ENCODE data around the gene TBX19. TPM values are rescaled to one million over a fixed set of nuclear protein-coding genes. Genes with fewer than 3 reads are reported as not detected.
A peak's percentile ranks its signal among the peaks of the same experiment; 100 is the strongest.

The TBX19 gene
- total and polyA plus RNA-seq, 4 donors: 1.0 to 3.6 (median 1.7) TPM

DNA sequence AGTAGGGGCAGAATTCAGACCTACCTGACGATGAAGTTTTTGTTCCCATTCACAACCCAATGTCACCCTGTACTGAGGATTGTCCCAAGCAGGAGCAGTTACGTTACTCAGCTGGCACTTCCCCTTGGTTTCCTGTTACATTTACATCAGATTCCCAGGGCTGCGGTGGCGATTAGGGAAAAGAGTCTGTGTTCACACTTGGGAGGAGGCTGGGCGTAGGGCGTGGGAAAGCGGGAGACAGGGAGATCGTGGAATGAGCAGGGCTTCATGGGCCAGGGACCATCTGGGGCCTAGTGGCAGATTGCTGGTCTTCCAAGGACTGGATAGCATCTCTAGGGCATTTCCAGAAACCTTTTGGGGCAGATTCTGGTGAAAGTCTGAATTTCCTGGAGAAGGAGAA lies 39.0 kb downstream of the TBX19 start:
- ATAC-seq (ENCODE audit: insufficient read depth, low FRiP score): no peak
- H3K9ac ChIP-seq (ENCODE audit: insufficient read depth in 1 of 2, low read length in 2 of 2): no peak overlapping the region
- peaks cover 0 to 24% (median 0%) of the 10 kb centered on the region in 5 donors for H3K4me1 ChIP-seq (ENCODE audit: control insufficient read depth in 5 of 5, insufficient read depth in 5 of 5, low read length in 5 of 5)
- no peaks in the 10 kb centered on the region for H3K27me3 ChIP-seq (ENCODE audit: control insufficient read depth in 3 of 3, insufficient read depth in 3 of 3, low read length in 2 of 3)
- TF ChIP-seq, protein P1, sequence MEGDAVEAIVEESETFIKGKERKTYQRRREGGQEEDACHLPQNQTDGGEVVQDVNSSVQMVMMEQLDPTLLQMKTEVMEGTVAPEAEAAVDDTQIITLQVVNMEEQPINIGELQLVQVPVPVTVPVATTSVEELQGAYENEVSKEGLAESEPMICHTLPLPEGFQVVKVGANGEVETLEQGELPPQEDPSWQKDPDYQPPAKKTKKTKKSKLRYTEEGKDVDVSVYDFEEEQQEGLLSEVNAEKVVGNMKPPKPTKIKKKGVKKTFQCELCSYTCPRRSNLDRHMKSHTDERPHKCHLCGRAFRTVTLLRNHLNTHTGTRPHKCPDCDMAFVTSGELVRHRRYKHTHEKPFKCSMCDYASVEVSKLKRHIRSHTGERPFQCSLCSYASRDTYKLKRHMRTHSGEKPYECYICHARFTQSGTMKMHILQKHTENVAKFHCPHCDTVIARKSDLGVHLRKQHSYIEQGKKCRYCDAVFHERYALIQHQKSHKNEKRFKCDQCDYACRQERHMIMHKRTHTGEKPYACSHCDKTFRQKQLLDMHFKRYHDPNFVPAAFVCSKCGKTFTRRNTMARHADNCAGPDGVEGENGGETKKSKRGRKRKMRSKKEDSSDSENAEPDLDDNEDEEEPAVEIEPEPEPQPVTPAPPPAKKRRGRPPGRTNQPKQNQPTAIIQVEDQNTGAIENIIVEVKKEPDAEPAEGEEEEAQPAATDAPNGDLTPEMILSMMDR (IDR thresholded peaks at IDR 0.05; ENCODE audit: control extremely low read depth, extremely low read depth): no peak
- no peak overlapping the region for H3K27ac ChIP-seq (ENCODE audit: low read depth in 1 of 2, low read length in 1 of 2)
- peaks cover 0 to 3% (median 0%) of the 10 kb centered on the region in 4 donors for H3K9me3 ChIP-seq (ENCODE audit: control insufficient read depth in 4 of 4, insufficient read depth in 3 of 4, low read length in 3 of 4)
- peaks cover 0 to 3% (median 0%) of the 10 kb centered on the region in 4 donors for H3K36me3 ChIP-seq (ENCODE audit: control insufficient read depth in 4 of 4, insufficient read depth in 4 of 4, low read length in 4 of 4)
- no peak for DNase-seq
- no peak overlapping the region for H3K4me3 ChIP-seq
- 55 to 81% methylated on average over 8 of the region's 8 CpGs for WGBS, 2 donors

DNA sequence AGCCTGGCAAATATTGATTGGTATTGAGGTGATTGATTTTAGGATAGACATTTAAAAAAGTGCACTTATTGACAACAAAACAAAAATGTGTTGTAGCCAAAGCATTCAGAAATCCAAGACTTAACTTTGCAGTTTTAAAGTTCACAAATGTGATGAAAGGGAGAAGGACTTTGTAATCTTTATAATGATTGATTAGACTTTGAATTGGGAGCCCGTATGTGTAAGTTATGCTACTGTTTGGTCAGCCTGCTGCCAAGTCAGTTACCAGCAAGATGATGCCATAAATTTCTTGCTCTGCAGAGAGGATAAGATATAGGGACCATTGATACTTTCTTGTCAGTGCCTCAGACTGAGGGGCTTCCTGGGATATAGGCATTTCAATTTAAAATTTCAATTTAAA lies 39.5 kb downstream of the TBX19 start:
- H3K4me1 ChIP-seq (ENCODE audit: control insufficient read depth in 5 of 5, insufficient read depth in 5 of 5, low read length in 5 of 5): peaks cover 0 to 24% (median 0%) of the 10 kb centered on the region in 5 donors
- peaks cover 0 to 3% (median 0%) of the 10 kb centered on the region in 4 donors for H3K36me3 ChIP-seq (ENCODE audit: control insufficient read depth in 4 of 4, insufficient read depth in 4 of 4, low read length in 4 of 4)
- TF ChIP-seq, protein P1 (IDR thresholded peaks at IDR 0.05; ENCODE audit: control extremely low read depth, extremely low read depth): no peak
- no peak overlapping the region for H3K27ac ChIP-seq (ENCODE audit: low read depth in 1 of 2, low read length in 1 of 2)
- H3K9ac ChIP-seq (ENCODE audit: insufficient read depth in 1 of 2, low read length in 2 of 2): no peak overlapping the region
- no peak overlapping the region for H3K4me3 ChIP-seq
- no peaks in the 10 kb centered on the region for H3K27me3 ChIP-seq (ENCODE audit: control insufficient read depth in 3 of 3, insufficient read depth in 3 of 3, low read length in 2 of 3)
- 81 to 83% methylated on average over 1 of the region's 1 CpG for WGBS, 2 donors
- H3K9me3 ChIP-seq (ENCODE audit: control insufficient read depth in 4 of 4, insufficient read depth in 3 of 4, low read length in 3 of 4): peaks cover 0 to 3% (median 0%) of the 10 kb centered on the region in 4 donors
- no peak for DNase-seq
- ATAC-seq (ENCODE audit: insufficient read depth, low FRiP score): no peak

DNA sequence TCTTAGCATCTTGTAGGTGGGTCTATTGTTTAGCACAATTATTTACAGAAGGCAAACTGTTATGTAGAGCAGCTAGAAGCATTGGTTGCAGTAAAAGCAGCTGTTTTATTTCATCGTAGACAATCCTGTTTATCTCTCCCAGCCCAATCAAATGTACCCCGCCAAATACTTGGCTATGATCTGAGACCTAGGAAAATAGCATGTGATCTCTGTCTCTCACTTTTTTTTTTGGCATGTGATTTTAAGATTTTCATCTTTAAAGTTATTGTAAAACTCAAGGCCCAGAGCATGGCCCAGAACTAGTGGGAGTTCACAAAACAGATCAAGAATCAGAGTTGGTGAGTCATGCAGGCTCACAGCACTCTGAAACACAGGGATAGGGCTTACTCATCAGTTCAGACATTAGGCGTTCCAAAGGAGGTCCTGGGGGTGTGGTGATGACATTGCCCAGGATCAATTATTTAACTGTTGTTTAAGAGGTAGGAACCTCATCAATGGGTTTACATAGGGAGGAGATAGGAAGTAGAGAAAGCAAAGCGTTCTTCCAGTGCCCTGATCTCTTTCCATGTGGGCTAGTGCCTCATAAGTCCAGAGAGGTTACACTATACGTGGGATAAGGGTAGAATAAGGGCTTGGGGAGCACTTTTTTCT lies 40.2 kb downstream of the TBX19 start:
- TF ChIP-seq, protein P1 (IDR thresholded peaks at IDR 0.05; ENCODE audit: control extremely low read depth, extremely low read depth): no peak
- H3K9ac ChIP-seq (ENCODE audit: insufficient read depth in 1 of 2, low read length in 2 of 2): no peak overlapping the region
- 63 to 72% methylated on average over 5 of the region's 5 CpGs for WGBS, 2 donors
- H3K9me3 ChIP-seq (ENCODE audit: control insufficient read depth in 4 of 4, insufficient read depth in 3 of 4, low read length in 3 of 4): peaks cover 0 to 3% (median 0%) of the 10 kb centered on the region in 4 donors
- H3K4me1 ChIP-seq (ENCODE audit: control insufficient read depth in 5 of 5, insufficient read depth in 5 of 5, low read length in 5 of 5): peaks cover 0 to 24% (median 0%) of the 10 kb centered on the region in 5 donors
- no peak overlapping the region for H3K4me3 ChIP-seq
- H3K27me3 ChIP-seq (ENCODE audit: control insufficient read depth in 3 of 3, insufficient read depth in 3 of 3, low read length in 2 of 3): no peaks in the 10 kb centered on the region
- peaks cover 0 to 3% (median 0%) of the 10 kb centered on the region in 4 donors for H3K36me3 ChIP-seq (ENCODE audit: control insufficient read depth in 4 of 4, insufficient read depth in 4 of 4, low read length in 4 of 4)
- DNase-seq: peak; percentile 32 to 94 (median 90)
- H3K27ac ChIP-seq (ENCODE audit: low read depth in 1 of 2, low read length in 1 of 2): no peak overlapping the region
- ATAC-seq (ENCODE audit: insufficient read depth, low FRiP score): peak; percentile 65

Measured in lung (tissue), 12 donors.